Epidermal melanocyte (primary cell): ENCODE results near the gene CCR5AS.
"Not testable (repeated sequence)": the region's sequence is repeated elsewhere in the genome, so short reads cannot be mapped to it uniquely, and the experiment has no call there.

Experiments used
- DNase-seq: peaks from one replicate; pipeline ENCODE4 v3.0.0; 2011; ENCODE audit warnings: low spot score; ENCODE audit not compliant: insufficient read length

CCR5AS gene

GRCh38 chr3:46405301-46406019 lies 1.4 kb downstream of the CCR5AS start:
- no peak for DNase-seq

DNA sequence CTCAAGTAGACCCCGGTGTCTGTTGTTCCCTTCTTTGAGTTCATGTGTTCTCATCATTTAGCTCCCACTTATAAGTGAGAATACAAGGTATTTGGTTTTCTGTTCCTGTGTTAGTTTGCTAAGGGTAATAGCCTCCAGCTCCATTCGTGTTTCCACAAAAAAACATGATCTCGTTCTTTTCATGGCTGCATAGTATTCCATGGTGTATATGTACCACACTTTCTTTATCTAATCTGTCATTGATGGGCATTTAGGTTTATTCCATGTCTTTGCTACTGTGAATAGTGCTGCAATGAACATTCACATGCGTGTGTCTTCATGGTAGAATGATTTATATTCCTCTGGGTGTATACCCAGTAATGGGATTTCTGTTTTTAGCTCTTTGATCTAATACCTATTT lies 4.0 kb downstream of the CCR5AS start:
- DNase-seq: not testable (repeated sequence)

GRCh38 chr3:46401579-46401978 lies 5.3 kb downstream of the CCR5AS start:
- DNase-seq: no peak

- no peak for DNase-seq
Measured at GRCh38 chr3:46400846-46401245, 6.0 kb downstream of the CCR5AS start.

- no peak for DNase-seq
Measured at GRCh38 chr3:46400000-46400734, 6.7 kb downstream of the CCR5AS start.

- DNase-seq: no peak
Measured at GRCh38 chr3:46399557-46399956, 7.3 kb downstream of the CCR5AS start.

- no peak for DNase-seq
Measured at GRCh38 chr3:46399098-46399497, 7.8 kb downstream of the CCR5AS start.

- DNase-seq: no peak
Measured at GRCh38 chr3:46398186-46398955, 8.5 kb downstream of the CCR5AS start.

DNA sequence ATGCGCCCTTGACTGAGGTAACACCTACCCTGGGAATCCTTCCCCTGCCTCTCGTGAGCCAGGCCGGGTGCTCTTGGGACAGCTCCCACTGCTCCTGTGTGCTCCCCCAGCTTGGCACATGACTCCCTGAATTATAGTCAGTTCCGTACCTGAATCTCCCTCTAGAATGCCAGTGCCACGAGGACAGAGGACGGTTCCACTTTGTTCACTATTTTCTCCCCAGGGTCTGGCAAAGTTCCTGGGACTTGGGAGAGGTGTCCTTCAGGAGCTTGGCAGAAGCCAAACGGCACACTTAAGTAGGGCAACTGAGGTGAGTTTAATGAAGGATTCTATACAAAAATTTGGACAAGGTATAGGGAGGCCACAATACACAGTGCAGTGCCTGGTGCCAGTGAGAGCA lies 9.8 kb downstream of the CCR5AS start:
- no peak for DNase-seq

- DNase-seq: no peak
Measured at GRCh38 chr3:46395766-46396530, 10.9 kb downstream of the CCR5AS start.

DNA sequence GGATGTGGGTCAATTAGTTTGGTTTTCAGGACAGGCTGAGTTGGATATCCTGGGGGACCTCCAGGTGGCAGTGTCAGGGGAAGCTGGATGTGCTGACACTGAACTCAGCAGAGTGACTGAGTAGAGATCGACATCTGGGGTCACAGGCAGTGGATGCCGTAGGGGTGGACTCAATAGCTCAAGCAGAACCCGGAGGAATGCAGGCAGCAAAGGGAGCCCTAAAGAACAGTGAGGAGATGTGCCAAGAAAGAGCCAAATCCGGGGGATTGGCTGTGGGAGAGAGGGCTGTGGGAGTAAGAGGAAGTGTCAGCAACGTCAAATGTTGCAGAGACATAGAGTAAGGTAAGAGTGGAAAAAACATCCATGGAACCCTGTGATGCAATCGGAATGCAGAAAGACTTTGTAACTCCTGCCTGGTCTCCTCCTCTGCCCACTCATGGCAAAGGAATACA lies 11.6 kb downstream of the CCR5AS start:
- DNase-seq: no peak

GRCh38 chr3:46393554-46394434 lies 13.1 kb downstream of the CCR5AS start:
- DNase-seq: no peak

DNA sequence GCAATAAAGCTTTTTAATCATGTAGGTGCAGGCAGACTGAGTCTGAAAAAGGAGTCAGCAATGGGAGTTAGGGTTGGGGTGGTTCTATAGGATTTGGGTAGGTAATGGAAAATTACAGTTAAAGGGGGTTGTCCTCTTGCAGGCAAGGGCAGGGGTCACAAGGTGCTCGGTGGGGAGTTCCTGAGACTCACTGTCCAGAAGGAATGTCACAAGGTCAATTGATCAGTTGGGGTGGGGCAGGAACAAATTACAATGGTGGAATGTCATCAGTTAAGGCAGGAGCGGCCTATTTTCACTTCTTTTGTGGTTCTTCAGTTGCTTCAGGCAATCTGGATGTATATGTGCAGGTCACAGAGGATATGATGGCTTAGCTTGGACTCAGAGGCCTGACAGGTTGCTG lies 13.9 kb downstream of the CCR5AS start:
- no peak for DNase-seq

- not testable (repeated sequence) for DNase-seq
Measured at GRCh38 chr3:46391526-46391925, 15.3 kb downstream of the CCR5AS start.

- no peak for DNase-seq
Measured at GRCh38 chr3:46389306-46389705, 17.6 kb downstream of the CCR5AS start.

DNA sequence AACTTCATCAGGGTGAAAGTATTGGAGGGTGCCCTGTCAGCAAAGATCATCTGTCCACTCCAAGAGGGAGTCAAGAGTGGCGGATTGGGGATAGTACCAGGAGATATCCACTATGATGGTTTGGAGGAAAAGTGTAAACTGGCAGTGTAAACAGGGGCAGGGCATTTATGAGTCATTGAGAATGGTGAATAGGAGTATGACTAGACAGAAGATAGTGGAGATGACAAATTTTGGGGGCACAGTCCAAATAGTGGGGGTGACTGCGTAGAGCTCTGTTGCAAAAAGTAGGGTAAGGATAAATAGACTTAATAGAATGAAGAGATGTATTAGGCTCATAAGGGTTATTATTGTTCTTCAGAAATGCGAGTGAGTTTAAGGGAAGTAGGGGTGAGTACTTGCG lies 18.0 kb downstream of the CCR5AS start:
- DNase-seq: not testable (repeated sequence)

DNA sequence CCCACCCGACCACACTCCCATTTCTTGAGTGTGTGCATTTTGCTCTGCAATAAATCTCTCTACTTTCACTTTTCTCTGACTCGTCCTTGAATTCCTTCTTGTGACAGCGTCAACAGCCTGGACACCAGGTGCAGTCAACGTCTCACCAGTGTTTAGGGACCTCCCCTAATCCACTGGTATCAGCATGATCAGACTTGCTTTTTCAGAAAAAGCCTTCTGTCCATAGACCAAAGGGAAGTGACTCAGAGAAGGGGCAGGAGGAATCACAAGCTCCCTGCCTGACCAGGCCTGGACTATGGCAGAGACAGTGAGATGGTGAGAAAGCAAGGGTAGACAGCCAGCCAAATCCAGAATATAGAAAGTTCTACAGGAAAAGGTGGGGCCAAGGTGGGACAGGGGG lies 20.7 kb downstream of the CCR5AS start:
- no peak for DNase-seq

DNA sequence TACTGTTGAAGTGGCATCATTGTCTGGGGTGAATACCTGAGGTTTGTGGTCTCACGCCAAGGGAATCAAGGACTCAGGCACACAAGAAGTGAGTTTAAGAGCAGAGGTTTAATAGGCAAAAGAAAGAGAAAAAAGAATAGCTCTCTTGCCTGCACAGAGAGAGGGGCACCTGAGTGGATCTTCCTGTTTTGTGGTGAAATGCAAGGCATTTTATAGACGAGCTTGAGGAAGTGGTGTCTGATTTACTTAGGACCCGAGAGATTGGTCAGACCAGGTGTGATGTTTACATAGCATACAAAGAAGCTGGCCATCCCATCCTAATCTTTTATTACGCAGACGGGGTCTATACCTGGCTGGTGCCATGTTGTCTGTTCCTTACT lies 22.9 kb downstream of the CCR5AS start:
- no peak for DNase-seq

DNA sequence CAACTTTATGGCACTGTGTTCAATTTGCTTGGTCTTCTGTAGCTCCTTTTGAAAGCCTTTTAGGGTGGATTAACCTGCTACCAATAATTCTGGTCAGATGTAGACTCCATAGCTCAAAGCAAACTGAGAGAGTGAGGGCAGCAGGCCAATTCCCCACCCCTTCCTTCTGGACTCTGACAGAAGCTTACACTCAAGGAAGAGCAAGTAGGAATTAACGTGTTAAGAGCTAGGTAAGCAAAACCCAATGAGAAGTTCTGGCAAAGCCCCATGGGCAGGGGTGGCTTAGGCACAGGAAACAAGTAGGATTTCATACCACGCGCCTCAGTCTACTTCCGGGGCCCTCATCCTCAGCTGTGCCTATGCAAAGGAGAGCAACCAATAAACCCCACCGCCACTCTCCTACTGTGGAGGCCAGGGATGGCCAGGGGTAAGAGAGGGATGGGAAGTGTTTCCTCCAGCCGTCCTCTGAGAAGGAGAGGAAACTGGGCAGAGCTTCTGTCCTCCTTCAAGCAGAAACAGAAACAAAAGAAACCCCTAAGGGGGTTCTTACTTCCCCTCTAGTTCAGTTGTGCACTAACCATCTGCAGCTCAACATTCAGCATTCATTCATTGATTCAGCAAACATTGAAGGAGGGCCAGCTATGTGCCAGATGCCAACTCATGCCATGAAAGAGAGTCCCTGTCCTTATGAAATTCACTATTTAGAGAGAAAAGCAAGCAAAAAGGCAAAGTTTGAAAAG lies 23.5 kb downstream of the CCR5AS start:
- DNase-seq: no peak

- no peak for DNase-seq
Measured at GRCh38 chr3:46381625-46382024, 25.2 kb downstream of the CCR5AS start.
